ENCODE data around the gene FLOT1. TPM values are rescaled to one million over a fixed set of nuclear protein-coding genes. Genes with fewer than 3 reads are reported as not detected.
A peak's percentile ranks its signal among the peaks of the same experiment; 100 is the strongest.

Gene FLOT1
- total and polyA plus RNA-seq, 2 of the 13 experiments (the other 11 are each of a cell fraction or from before 2014, with no cell fraction given): 82.3 to 130 TPM

DNA sequence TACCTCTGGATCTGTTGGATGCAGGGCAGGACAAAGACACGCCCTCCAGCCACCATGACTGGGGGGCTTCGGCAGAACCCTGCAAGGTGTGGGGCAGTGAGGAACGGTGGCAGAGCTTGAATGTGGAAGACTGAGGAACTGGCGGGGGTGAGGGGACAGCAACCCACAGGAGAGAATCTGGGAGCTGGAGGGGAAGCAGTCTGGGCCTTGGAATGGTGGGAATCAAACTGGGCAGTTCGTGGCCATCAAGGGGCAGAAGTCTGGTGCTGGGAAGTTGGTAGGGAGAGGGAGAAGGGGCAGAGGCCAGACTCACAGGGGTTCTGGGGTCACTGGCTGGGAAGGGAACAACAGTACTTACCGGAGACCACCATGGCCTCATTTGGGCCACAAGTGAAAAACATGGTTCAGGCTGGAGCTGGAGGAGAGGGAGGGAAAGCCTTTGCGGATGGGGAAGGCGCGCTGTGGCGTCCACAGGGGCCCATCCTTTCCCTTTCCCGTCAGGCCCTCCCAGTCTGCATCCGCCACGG, 635 bp downstream of the FLOT1 start (continued):
- TF ChIP-seq ZNF33B (CRISPR knock-in tag; IDR thresholded peaks at IDR 0.05) (0 out of 2 replicates have a peak, but pooled peaks have one; percentile 6), NONO (IDR thresholded peaks at IDR 0.05) (no peak), NONO (CRISPR knock-in tag; conservative IDR thresholded peaks at IDR 0.05) (no peak), ZC3H4 (CRISPR knock-in tag; IDR thresholded peaks at IDR 0.05; ENCODE audit: borderline replicate concordance) (peak; percentile 28; the same call in 1 of the 2 replicates), SETDB1 (CRISPR knock-in tag; IDR thresholded peaks at IDR 0.05; ENCODE audit: borderline replicate concordance) (no peak), ELF3 (CRISPR knock-in tag; IDR thresholded peaks at IDR 0.05) (no peak), NR2F2 (IDR thresholded peaks at IDR 0.05; ENCODE audit: borderline replicate concordance, low read depth) (no peak), HHEX (CRISPR knock-in tag; IDR thresholded peaks at IDR 0.05) (no peak), CREB1 (IDR thresholded peaks at IDR 0.05) (no peak), CREB1 (CRISPR knock-in tag; IDR thresholded peaks at IDR 0.05) (no peak), REPIN1 (CRISPR knock-in tag; IDR thresholded peaks at IDR 0.05; ENCODE audit: borderline replicate concordance, low read depth) (no peak), ZNF7 (CRISPR knock-in tag; IDR thresholded peaks at IDR 0.05) (no peak), ZNF260 (CRISPR knock-in tag; IDR thresholded peaks at IDR 0.05; ENCODE audit: borderline replicate concordance, low read depth) (no peak), ZNF605 (CRISPR knock-in tag; IDR thresholded peaks at IDR 0.05) (no peak), ZNF326 (CRISPR knock-in tag; IDR thresholded peaks at IDR 0.05; ENCODE audit: borderline replicate concordance) (no peak)
- TF ChIP-seq, protein P1, sequence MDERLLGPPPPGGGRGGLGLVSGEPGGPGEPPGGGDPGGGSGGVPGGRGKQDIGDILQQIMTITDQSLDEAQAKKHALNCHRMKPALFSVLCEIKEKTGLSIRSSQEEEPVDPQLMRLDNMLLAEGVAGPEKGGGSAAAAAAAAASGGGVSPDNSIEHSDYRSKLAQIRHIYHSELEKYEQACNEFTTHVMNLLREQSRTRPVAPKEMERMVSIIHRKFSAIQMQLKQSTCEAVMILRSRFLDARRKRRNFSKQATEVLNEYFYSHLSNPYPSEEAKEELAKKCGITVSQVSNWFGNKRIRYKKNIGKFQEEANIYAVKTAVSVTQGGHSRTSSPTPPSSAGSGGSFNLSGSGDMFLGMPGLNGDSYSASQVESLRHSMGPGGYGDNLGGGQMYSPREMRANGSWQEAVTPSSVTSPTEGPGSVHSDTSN (CRISPR knock-in tag; IDR thresholded peaks at IDR 0.05): no peak
- TF ChIP-seq, protein P2, sequence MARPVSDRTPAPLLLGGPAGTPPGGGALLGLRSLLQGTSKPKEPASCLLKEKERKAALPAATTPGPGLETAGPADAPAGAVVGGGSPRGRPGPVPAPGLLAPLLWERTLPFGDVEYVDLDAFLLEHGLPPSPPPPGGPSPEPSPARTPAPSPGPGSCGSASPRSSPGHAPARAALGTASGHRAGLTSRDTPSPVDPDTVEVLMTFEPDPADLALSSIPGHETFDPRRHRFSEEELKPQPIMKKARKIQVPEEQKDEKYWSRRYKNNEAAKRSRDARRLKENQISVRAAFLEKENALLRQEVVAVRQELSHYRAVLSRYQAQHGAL (CRISPR knock-in tag; IDR thresholded peaks at IDR 0.05; ENCODE audit: not compliant biosample characterization): peak; percentile 33
- TF ChIP-seq, protein P3, sequence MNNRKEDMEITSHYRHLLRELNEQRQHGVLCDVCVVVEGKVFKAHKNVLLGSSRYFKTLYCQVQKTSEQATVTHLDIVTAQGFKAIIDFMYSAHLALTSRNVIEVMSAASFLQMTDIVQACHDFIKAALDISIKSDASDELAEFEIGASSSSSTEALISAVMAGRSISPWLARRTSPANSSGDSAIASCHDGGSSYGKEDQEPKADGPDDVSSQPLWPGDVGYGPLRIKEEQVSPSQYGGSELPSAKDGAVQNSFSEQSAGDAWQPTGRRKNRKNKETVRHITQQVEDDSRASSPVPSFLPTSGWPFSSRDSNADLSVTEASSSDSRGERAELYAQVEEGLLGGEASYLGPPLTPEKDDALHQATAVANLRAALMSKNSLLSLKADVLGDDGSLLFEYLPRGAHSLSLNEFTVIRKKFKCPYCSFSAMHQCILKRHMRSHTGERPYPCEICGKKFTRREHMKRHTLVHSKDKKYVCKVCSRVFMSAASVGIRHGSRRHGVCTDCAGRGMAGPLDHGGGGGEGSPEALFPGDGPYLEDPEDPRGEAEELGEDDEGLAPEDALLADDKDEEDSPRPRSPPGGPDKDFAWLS (CRISPR knock-in tag; IDR thresholded peaks at IDR 0.05; ENCODE audit: borderline replicate concordance): no peak
- TF ChIP-seq, protein P4, sequence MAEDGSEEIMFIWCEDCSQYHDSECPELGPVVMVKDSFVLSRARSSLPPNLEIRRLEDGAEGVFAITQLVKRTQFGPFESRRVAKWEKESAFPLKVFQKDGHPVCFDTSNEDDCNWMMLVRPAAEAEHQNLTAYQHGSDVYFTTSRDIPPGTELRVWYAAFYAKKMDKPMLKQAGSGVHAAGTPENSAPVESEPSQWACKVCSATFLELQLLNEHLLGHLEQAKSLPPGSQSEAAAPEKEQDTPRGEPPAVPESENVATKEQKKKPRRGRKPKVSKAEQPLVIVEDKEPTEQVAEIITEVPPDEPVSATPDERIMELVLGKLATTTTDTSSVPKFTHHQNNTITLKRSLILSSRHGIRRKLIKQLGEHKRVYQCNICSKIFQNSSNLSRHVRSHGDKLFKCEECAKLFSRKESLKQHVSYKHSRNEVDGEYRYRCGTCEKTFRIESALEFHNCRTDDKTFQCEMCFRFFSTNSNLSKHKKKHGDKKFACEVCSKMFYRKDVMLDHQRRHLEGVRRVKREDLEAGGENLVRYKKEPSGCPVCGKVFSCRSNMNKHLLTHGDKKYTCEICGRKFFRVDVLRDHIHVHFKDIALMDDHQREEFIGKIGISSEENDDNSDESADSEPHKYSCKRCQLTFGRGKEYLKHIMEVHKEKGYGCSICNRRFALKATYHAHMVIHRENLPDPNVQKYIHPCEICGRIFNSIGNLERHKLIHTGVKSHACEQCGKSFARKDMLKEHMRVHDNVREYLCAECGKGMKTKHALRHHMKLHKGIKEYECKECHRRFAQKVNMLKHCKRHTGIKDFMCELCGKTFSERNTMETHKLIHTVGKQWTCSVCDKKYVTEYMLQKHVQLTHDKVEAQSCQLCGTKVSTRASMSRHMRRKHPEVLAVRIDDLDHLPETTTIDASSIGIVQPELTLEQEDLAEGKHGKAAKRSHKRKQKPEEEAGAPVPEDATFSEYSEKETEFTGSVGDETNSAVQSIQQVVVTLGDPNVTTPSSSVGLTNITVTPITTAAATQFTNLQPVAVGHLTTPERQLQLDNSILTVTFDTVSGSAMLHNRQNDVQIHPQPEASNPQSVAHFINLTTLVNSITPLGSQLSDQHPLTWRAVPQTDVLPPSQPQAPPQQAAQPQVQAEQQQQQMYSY (CRISPR knock-in tag; IDR thresholded peaks at IDR 0.05): peak; percentile 47; the same call in 1 of the 2 replicates
- TF ChIP-seq, protein P5, sequence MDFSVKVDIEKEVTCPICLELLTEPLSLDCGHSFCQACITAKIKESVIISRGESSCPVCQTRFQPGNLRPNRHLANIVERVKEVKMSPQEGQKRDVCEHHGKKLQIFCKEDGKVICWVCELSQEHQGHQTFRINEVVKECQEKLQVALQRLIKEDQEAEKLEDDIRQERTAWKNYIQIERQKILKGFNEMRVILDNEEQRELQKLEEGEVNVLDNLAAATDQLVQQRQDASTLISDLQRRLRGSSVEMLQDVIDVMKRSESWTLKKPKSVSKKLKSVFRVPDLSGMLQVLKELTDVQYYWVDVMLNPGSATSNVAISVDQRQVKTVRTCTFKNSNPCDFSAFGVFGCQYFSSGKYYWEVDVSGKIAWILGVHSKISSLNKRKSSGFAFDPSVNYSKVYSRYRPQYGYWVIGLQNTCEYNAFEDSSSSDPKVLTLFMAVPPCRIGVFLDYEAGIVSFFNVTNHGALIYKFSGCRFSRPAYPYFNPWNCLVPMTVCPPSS (IDR thresholded peaks at IDR 0.05): no peak
